ENCODE data around the gene TENT5C. TPM values are rescaled to one million over a fixed set of nuclear protein-coding genes. Genes with fewer than 3 reads are reported as not detected.

The TENT5C gene
- polyA plus RNA-seq, 3 donors: 1.3 to 8.2 (median 4.9) TPM

- WGBS, 3 donors: 74 to 81% (median 80%) methylated on average over 13 of the region's 13 CpGs
- H3K27ac ChIP-seq (ENCODE audit: low read depth, low read length): no peak overlapping the region
These were observed 18.9 kb upstream of the TENT5C start for GRCh38 chr1:117586747-117587498.

DNA sequence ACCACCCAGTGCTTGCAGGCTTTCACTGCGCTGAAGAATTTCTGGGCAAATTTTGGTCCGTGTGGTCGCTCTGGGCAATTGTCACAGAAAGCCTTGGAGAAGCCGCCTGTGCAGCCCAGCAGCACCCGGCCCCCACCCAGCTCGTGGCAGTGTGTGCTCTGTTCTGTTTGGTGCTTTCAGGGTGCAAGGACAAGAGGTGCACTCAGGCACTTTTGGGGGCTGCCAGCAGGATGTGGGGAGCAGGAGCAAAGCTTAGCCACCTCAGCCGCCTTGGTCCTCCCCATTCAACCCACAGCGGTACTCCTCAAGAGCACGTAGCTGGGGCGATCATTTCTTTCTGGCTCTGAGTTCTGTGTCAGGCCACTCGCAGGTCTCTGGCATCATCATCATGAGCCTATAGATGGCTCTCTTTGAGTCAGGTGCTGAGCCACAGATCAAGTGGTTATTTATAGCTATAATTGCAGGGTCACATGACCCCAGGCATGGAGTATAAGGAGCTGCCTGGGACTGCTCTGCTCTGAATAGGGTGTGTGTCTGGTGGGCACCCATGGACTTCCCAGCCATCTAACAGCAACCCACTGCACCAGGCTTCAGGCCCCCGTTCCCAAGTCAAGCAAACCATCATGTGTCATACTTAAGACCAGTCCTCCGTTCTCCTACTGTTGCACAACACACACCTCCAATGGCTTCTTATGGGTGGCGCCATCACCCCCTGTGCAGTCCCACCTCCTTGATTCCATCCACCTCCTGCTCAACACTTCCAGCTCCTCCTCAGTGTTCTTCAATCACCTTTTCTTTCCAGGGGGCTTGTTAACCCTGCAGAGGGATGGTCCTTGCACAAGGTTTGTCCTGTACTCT lies 18.1 kb upstream of the TENT5C start:
- H3K27ac ChIP-seq (ENCODE audit: low read depth, low read length): no peak overlapping the region
- WGBS, 3 donors: 84 to 89% (median 87%) methylated on average over 14 of the region's 14 CpGs

GRCh38 chr1:117589544-117589943 lies 16.3 kb upstream of the TENT5C start:
- 71 to 85% (median 81%) methylated on average over 2 of the region's 2 CpGs for WGBS, 3 donors
- no peak overlapping the region for H3K27ac ChIP-seq (ENCODE audit: low read depth, low read length)

- WGBS, 3 donors: 27 to 57% (median 56%) methylated on average over 7 of the region's 7 CpGs
- H3K27ac ChIP-seq (ENCODE audit: low read depth, low read length): no peak overlapping the region
These were observed 15.4 kb upstream of the TENT5C start for GRCh38 chr1:117590273-117590925.

DNA sequence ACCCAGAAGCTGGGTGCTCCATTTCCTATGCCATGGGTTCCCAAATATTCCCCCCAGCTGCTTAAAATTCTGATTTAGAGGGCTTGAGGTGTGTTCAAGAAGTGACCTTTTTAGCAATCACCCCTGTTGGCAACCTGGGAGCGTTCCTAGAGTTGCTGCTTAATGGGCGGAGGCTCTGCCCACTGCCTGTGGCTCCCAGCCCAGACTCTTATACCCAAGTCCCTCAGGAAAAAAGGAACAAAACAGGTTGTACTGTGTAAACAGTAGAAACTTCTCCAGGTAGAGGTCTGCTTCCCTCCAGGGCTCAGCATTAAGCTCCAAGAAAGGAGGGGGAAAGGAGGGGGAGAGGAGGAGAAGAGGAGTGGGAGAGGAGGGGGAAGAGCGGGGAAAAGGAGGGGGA lies 14.6 kb upstream of the TENT5C start:
- 35 to 81% (median 76%) methylated on average over 3 of the region's 3 CpGs for WGBS, 3 donors
- no peak overlapping the region for H3K27ac ChIP-seq (ENCODE audit: low read depth, low read length)

GRCh38 chr1:117592155-117592554 lies 13.7 kb upstream of the TENT5C start:
- WGBS, 3 donors: 38 to 88% (median 78%) methylated on average over 9 of the region's 9 CpGs

GRCh38 chr1:117594261-117594990 lies 11.4 kb upstream of the TENT5C start:
- no peak overlapping the region for H3K27ac ChIP-seq (ENCODE audit: low read depth, low read length)
- WGBS, 3 donors: 75 to 79% (median 77%) methylated on average over 8 of the region's 8 CpGs

More at GRCh38 chr1:117592155-117592554, 13.7 kb upstream of the TENT5C start:
- H3K27ac ChIP-seq (ENCODE audit: low read depth, low read length): no peak overlapping the region

GRCh38 chr1:117596023-117596720 lies 9.7 kb upstream of the TENT5C start:
- 68 to 82% (median 69%) methylated on average over 5 of the region's 5 CpGs for WGBS, 3 donors

DNA sequence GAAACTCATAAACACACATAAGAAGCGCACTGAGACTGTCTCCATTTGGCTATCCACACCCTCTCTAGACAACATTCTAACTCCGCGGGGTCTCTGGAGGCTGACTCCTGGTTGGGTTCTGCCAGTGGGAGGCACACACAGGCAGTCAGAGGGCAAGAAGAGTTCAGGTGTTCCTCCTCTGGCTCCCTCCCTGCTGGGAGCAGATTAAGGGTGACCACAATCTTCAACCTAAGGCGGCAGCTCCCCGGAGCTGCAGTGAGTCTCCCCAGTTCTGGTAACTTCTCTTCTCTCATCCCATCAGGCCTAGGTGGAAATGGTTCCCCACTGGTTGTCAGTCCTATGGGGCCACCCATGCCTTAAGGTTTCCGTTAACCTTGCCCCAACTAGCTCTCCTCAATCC lies 7.4 kb upstream of the TENT5C start:
- WGBS, 3 donors: 77 to 93% (median 83%) methylated on average over 6 of the region's 6 CpGs
- no peak overlapping the region for H3K27ac ChIP-seq (ENCODE audit: low read depth, low read length)

More at GRCh38 chr1:117596023-117596720, 9.7 kb upstream of the TENT5C start:
- H3K27ac ChIP-seq (ENCODE audit: low read depth, low read length): no peak overlapping the region

DNA sequence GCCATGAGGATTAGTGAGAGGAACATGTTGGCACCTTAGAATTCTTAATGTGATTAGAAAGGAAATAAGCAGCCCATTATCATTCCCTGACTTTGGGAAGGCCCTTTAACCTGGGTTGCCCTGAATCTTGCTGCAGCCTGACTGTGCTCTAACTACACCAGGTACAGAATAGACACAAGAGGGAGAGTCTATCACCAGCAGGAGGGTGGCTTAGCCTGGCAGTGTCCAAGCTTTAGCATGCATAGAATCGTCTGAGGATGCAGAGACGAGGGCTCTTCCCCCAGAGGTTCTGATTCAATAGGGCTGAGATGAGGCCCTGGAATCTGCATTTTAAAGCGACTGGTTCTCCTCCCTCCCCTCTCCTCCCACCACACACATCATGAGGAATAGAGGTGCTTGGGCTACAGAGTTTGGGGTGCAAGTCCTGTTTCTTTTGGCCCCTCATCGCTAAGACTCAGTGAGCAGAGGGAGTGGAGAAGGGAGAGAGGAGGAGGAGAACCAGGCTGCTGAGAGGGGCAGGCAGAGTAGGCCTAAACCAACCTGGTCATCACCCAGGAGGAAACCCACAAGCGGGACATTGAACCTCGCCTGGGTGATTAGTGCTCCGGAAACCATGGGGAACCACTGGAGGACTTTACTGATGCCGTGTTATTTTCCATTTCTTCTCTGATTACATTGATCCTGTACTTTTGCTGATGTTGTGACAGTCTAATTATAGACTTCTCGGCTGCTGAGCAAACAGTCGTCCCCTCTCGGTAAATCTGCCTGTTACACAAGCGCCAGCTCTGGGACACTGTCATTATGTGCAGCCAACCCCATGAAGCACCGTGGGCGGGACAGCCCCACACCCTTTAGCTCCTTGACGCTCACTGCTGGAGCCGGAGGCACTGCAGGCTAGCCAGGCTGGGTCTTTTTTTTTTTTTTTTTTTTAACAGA lies 6.3 kb upstream of the TENT5C start:
- no peak overlapping the region for H3K27ac ChIP-seq (ENCODE audit: low read depth, low read length)
- WGBS, 3 donors: 79 to 89% (median 84%) methylated on average over 16 of the region's 16 CpGs

GRCh38 chr1:117600325-117600943 lies 5.4 kb upstream of the TENT5C start:
- no peak overlapping the region for H3K27ac ChIP-seq (ENCODE audit: low read depth, low read length)
- 85 to 97% (median 91%) methylated on average over 7 of the region's 7 CpGs for WGBS, 3 donors

GRCh38 chr1:117600966-117601365 lies 4.9 kb upstream of the TENT5C start:
- 77 to 93% (median 81%) methylated on average over 4 of the region's 4 CpGs for whole genome bisulfite sequencing, 3 donors
- H3K27ac ChIP-seq (ENCODE audit: low read depth, low read length): no peak overlapping the region

GRCh38 chr1:117602862-117603261 lies 3.0 kb upstream of the TENT5C start:
- no peak overlapping the region for H3K27ac ChIP-seq (ENCODE audit: low read depth, low read length)
- WGBS, 3 donors: 87 to 90% (median 89%) methylated on average over 4 of the region's 4 CpGs

DNA sequence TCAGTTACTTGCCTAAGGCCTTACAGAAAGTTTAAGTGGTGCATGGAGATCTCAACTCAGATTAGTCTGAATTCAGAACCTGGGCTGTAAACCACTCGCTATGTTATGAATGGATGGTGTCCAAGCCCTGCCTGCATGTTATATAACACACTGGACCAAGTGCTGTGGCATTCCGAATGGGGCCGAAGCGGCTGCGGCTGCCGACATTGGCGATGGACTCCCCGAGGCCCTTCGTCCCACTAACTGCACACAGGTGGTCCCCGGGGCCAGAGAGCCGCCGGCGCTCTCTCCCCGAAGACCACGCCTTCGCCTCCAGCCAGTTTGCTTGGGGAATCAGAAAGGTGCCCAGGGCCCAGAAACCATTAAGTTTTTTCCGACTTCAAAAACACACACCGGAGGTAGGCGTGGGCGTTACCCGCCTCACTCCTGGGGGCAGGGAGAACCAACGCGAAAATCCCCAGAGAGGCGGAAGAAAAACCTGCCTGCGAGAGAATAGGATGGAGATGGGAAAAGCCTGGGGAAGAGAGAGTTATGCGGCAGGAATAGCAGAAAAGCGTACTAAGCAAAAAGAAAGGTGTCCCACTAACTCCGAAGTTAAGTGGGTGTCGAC lies 579 bp upstream of the TENT5C start:
- 0 to 1% (median 1%) methylated on average over 29 of the region's 29 CpGs for WGBS, 3 donors
- H3K27ac ChIP-seq (ENCODE audit: low read depth, low read length): no peak overlapping the region

DNA sequence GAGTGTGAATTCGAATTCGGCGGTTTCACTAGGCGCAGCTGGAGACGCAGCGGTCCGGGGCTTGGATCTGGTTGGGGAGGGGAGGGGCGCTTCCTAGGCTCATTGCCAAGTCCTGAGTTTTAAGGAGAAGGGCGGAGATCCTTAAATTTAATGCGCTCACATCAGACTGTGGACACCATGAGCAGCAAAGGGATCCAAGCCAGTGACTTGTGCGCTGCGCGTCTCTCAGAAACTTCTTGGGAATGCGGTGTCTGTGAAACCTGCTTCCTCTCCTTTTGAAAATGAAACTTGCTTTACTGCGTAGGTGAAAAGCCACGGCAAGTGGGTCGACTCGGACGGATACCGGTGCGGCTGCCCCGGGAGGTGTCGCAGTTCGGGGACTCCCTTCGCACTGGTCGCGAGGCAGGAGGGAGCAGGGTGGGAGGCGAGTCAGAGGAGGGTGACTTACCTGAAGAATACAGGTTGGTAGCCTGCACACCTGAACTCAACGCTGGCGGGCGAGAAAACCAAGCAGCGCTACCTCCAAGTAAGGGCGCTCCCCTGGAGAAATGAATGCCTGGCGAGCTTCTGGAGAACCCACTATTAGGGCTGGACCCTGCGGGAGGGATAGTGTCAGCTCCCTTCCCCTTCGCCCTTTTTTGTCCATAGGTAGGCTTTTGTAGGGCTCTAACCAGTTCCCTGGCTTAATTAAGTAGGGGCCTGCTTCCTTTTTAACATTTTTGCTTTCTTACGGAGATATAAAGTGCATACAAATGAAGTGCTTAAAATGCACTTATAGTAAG lies 992 bp downstream of the TENT5C start:
- 2 to 8% (median 4%) methylated on average over 37 of the region's 37 CpGs for WGBS, 3 donors
- no peak overlapping the region for H3K27ac ChIP-seq (ENCODE audit: low read depth, low read length)
